GM19467 (cell line): ENCODE data around the gene SDHC.

Source experiments
- ATAC-seq: cut with Tn5 transposase; IDR thresholded peaks from one replicate; pipeline ENCODE4 v1.9.1; 2021; ENCODE audit warnings: mild to moderate bottlenecking, moderate library complexity; ENCODE audit not compliant: unreplicated experiment

Gene SDHC, protein sequence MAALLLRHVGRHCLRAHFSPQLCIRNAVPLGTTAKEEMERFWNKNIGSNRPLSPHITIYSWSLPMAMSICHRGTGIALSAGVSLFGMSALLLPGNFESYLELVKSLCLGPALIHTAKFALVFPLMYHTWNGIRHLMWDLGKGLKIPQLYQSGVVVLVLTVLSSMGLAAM

DNA sequence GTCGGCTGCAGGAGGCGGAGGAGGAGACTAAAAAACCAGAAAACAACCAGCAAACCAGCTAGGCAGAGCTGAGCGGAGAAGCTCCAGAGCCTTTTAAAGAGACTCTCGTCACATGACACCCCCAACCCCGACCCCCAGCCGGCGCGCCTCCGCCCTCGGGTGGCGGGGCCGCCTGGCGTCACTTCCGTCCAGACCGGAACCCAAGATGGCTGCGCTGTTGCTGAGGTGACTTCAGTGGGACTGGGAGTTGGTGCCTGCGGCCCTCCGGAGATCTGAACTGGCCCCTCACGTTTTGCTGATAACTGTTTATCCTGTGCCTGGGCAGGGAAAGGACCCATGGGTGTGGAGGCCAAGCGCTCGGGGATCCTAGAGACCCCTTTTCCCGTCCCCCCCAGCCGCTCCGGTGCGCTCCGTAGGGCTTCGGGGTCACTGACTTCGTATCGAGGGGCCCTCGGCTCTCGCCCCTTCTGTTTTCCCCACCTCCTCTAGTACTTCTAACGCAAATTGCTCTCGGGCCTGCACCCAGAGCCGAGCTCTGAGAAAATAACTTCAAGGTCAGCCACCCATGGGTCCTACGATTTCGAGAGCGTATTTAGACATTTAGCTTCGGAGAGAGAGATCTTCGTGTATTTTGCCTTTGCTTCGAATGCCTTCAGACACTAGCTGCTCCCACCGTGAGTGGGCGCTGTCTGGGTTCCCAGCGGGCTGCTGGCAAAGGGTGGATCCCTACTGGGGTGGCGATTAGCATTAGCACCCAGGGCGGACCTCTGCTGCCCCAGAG is at the start of gene SDHC:
TSS of gene SDHC (plus strand) at position 181 of the 781 bp plus-strand sequence. CDS start at position 206, 25 bp downstream.
- peak; percentile 91 for ATAC-seq

DNA sequence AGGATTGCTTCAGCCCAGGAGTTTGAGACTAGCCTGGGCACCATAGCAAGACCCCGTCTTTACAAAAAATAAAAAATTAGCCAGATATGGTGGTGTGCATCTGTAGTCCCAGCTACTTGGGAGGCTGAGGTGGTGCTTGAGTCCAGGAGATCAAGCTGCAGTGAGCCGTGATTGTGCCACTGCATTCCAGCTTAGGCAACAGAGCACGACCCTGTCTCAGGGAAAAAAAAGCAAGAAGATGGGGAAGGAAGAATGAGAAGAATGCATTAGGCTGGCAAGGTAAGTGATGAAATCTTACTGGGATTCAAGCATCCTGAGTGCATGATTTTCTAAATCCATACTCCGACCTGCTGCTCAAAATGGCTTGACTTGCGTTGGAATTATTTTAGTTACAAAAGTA is 48.9 kb upstream of the SDHC start:
- no peak for ATAC-seq

DNA sequence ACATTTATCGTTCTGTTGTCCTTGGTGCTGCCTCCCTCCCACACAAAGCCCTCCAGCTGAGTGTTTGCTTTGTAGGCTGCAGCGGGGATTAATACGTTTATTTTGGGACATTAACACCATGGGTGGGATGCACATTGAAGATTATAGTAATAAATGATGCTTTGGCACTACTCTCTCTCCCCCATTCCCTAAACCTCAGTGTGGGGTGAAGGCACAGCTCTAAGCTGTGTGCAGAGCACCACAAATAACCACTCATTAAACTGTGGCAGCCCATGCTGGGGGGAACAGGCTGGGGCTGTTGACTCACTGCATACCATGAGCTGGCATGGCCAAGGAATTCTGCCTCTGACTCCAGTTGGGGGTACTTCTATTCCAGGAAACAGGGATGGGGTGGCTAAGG is 48.0 kb upstream of the SDHC start:
- ATAC-seq, result no peak

DNA sequence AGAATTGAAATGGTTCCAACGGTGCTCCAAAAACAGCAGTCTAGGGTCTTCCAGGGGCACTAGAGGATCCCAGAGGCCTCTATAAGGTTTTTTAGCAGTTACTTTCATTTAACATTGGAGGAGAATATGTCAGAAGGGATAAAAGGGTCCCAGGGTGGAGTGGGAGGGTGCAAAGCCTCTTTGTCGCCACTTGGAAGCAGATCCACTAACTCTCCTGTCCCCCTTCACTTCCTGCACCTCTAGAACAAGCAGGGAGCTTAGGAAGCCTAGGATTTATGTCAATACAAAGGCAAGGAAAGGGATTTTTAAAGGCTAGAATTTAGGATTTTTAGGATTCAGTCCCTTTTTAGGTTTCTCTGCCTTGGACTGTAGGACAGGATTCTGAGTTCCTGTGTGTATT is 47.3 kb upstream of the SDHC start:
- no peak for ATAC-seq

DNA sequence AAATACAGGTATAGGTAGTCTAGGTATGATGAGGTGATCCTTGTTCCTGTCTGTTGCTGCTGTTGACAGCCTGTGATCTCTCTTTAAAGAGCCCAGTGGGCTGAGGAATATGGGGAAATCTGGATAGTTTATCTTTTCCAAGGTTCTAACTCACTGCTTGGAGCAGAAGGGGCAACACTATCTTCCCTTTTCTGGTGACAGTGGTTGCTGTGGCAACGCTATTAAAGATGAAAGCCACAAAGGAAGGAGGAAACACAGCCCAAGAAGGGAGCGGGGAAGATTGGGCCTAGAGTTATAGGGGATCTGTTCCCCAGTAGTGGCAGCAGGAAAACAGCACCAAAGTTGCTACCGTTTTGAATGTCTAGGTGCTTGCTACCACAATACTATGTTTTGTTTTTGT is 46.9 kb upstream of the SDHC start:
- ATAC-seq, result no peak

DNA sequence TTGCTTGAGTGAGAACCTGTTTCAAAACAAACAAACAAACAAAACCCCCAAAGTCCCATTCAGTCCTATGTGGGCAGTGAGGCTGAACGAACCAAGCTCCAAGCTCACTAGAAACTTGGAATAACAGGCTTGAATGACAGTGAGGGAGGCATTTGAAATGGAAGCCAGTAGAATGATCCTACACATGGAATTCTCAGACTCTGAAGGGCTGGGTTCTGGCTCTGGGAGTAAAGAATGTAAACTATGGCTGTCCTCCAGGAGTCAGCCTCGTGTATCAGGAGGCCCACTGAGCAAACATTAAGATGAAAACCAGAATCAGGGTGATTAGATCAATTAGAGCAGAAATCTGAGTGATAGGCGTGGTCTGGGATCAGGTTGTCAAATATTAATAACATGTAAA is 40.8 kb upstream of the SDHC start:
- ATAC-seq, result no peak

DNA sequence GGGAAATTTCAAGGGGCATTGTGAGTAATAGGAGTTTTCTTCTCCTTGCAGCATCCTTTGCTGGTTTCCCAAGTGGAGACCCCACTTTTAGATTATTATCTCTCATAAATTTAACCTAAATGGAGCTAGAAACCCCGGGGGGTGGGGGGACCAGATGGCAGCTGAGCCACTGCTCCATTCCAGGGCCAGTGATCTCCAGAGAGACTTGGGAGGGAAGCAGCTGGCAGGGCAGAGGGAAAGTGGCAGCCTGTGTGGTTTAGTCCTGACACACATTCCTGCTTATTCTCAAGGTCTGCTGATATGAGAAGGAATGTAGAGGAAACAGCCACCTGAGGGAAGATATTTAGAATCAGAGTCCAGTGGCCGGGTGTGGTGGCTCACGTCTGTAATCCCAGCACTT is 39.3 kb upstream of the SDHC start:
- no peak for ATAC-seq

DNA sequence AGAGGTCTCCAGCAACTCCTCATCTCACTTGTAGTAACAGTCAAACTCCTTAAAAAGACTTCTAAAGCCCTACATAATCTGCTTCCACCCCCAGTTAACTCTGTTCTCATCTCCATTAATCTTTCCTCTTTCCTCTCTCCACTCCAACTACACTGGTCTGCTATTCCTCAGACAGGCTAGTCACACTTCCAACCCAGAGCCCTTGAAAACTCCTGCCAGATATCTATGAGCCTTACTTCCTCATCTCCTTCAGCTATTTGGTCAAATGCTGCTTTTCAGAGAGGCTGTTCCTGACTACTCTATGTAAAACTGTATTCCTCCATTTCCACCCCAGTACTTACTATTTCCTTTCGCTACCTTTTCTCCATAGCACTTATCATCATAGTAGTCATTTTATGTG is 31.2 kb upstream of the SDHC start:
- no peak for ATAC-seq

DNA sequence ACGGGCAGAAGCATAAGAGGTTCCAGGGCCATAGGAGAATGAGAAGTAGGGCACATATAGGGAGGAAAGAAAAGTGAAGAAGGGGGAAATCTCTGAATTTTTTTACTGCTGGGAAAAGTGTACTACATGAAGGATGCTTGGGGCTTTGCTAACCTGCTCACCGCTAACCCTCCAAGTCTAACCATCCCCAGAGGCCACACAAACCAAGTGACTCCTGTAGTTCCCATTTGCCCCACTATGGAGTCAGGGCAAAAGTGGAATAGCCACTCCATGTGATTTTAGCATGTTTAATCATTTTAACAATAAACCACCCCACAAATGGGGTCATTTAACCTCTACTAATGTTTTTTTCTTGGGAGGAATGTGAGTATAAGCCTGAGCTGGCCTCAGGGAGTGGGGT is 29.1 kb upstream of the SDHC start:
- ATAC-seq, result no peak

DNA sequence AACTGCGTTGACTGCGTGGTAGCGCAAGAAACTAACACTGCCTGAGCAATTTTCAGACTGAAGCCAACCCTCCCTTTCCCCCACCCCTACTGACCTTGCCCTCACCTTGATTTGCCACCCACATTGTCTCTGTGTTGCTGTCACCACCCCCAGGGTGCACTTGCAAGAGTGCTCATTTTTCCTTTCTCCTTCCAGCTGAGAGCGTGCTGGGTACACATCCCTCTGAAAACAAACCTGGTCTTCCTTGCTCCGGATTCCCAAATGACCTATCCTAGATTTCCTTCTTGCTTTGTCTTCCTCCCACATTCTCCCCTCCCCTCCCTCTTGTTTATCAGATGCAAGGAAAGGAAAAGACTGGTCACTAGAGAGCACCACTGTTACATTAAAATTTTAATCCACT is 28.7 kb upstream of the SDHC start:
- no peak for ATAC-seq

DNA sequence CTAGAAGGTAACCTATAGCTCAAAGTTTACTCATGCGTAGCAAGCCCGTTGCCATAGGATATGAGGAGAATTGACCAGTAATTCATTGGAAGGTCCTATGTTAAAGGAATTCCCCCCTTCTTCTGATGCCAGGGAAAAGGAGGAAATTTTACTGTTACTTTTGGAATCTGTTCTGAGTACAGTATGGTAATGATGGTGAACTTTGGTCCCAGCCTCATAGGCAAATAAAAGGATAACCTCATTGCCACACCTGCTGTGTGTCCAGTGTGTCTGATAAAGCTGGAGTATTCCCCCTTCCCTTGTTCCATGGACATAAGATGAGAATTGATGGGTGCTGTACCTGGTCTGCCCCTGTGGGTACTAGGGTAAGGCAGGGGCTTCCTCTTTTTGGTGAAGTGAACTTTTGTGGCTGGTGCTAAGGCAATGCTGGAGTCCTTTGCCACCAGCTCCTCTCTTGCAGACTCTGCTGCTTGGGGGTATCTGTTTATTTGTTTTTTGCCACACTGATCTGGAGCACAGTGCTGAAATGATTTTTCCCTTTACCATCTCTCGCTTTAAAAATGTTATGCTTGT is 26.6 kb upstream of the SDHC start:
- no peak for ATAC-seq

DNA sequence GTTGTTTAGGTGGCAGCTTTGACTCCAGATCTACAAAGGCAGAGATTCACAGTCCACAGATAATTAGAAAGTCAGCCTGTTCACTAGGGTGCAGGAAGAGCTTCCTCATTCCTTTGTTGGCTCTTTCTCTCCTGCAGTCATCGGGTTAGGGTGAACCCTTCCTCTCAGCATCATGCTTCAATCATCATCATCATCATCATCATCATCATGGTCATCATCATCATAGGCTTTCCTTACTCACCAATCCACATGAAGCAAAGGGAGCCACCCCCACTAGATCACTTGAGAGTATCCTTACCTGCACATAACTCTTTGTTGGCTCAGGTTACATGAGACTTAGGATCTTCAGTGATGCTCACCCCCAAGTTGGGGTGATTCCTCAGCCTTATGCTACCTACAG is 23.4 kb upstream of the SDHC start:
- ATAC-seq, result no peak

DNA sequence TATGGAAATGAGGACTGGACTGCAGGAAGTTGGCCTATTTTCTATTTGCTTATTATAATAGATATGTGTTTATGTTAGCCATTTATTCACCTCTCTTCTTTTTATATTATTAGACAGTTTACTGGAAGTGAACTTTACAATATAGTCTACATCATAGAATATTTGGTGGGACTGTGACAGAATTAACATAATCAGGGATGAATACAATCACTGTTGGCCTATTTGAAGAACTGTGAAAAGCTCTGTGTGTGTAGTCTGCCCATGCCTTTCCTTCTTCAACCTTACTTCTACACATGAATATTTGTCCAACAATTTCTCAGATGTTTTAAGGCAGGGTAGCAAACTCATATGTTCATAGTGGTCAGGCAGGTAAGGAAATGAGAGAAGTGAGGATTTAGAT is 16.8 kb upstream of the SDHC start:
- ATAC-seq, result no peak

DNA sequence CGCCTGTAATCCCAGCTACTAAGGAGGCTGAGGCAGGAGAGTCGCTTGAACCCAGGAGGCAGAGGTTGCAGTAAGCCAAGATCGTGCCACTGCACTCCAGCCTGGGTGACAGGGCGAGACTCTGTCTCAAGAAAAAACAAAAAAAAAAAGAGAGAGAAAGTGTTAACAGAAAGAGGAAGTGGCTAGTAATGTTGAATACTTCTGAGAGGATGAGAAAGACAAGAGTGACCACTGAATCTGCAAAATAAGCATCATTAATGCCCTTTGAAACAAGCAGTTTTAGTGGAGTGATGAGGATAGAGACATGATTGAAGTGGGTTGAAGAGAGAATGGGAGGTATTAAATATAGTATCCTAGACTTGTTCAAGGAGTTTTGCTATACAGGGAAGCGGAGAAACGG is 16.1 kb upstream of the SDHC start:
- no peak for ATAC-seq

DNA sequence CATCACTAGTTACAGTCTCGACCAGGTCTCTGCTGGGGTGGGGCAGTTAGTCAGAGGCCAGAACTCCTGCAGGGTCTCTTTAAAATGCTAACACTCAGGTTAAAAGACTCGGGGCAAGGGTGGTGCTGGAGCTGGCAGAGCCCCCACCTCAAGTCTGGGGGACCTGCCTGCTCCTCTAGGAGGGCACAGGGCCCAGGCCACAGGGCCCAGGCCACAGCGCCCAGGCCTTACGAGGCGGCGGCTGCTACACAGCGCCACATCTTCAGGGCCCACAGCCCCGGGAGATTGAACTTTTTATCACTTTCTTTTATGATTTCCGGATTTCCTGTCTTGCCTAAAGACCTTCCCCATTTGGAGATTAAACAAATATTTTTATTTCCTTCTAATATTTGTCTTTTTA is 14.8 kb upstream of the SDHC start:
- ATAC-seq, result no peak

DNA sequence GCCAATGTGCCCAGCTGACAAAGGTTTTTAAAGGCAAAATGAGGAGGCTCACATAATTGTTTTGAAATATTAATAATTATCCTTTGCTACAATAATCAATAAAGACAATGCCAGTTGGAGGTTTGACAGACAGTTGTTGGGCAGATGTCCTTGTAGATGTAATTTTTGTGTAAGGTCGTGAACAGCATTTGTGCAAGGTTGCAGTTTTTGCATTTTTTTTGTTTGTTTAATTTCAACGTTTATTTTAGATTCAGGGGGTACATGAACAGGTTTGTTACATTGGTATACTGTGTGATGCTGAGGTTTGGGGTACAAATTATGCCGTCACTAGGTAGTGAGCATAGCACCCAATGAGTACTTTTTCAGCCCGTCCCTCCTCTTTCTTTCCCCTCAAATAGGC is 13.7 kb upstream of the SDHC start:
- no peak for ATAC-seq

DNA sequence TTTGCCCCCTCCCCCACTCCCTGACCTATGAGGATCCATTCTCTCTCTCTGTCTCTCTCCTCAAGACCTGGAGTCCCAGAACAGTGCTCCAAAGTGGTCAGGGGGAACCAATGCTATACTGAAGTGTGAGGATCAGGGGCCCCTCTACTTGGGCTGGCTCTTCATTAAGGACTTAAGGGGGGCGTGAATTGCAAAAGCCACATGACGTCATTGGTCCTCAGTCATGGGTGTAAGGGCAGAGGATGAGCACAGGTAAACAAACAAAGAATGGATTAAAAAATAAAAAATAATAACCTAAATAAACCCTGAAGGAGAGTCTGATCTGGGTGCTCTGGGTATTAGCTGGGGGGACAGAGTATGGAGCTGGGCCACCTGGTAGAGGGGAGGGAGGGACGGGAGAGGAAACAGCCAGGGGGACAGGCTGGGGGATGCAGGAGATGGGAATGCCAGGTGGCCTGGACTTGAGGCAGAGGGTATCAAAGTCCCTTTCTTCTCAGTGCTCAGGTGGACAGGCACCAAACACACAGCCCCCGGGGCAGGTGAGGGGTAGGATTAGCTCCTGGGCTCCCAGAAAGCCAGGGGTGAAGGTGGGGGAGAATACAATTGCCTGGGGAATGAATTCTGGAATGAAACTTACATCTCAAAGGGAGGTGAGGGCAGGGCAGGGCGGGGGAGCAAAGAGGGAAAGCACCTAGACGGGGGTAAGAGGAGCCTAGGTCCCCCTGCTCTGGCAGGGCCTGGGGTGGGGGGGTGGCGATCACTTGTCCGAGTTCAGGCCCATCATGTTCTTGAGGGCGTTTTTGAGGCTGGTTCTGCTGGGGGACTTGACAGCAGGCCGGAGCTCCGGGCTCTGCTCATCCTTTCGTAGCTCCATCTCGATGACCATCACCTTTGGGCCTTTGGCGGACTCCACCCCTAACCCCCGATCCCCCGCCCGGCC is 9.0 kb upstream of the SDHC start:
- no peak for ATAC-seq

DNA sequence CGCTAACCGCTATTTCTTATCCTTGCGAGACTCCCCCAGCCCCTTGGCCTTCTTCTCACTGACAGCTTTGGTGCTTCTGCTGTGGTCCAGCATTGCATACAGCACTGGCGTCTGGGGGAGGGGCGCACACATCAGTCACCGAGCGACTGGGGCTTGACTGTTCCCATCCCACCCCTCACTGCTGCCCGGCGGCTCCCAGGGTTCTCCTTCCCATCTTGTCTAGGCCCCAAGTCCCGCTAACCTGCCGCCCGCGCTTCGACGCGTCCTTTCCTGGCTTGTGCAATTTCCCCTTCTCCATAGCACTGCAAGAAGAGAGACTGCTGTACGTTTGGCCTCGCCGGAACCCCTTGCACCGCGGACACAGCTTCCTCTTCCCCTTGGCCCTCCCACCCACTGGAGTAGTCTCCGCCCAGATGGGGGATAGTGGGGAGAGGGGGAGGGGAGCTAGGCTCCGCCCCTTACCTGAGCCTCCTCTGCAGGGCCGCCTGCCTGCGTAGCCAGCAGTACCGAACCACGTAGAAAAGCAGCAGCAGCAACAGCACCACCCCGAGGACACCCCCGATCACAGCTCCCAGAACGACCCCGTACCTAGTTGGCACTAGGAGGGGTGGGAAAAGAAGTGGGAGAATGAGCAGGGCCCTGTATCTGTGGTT is 8.2 kb upstream of the SDHC start:
- no peak for ATAC-seq

DNA sequence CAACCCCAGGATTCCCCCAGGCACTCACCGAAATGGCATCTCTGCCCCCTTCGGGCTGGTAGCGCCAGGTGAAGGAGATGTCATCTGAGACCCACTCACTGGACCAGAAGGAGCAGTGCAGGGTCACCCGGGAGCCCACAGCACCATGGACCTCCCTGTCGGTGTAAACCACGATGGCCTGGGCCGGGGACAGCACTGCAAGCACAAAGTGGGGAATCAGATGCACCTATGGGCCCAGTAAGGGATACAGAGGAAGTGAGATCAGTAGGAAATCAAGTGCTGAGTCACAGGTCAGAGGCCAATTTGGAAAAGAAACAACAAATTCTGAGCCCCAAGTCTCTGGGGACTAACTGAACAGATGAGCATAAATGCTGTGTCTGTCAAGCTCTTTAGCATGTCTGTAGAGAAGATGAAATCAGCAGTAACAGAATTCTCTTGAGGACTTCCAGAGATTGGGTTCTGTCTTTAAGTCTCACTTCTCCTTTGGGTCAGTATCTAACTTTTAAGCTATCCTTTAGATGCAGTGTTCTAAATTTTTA is 6.9 kb upstream of the SDHC start:
- no peak for ATAC-seq

DNA sequence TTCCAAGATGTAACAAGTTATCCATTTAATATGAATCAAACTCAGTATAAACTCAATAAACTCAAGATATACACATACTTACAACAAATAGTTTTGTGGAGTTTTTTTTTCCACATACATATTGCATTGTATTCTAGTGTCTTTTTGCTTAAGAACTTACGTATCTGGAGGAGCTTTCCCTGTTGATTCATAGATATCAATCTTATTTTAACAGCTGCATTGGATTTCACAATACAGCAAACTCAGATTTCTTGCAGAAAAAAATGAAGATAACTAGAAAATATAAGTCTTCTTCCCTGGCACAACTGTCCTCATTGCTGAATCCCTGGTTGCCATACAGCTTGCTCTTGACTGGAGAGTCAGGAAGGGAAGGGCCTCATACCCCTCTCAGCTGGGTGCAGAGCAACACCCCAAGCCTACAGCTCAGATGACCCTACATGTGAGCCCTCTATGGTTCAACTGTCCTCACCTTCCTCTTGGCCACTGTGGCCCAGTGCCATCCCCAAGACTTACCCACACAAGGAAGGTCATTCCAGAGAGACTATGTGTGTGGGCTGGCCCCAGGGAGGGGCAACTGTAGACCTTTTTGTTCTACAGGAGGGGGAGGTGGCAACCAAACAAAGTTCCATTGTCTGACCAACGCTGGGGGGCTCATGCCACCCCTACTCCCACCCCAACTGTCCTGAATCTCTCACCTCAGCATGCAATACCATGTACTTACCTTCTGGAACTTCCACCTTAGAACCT is 6.1 kb upstream of the SDHC start:
- no peak for ATAC-seq
